Esophagus squamous epithelium (tissue), 5 donors: ENCODE measurements around the gene VPS18. TPM values are rescaled to one million over a fixed set of nuclear protein-coding genes. Genes with fewer than 3 reads are reported as not detected.
A peak's percentile ranks its signal among the peaks of the same experiment; 100 is the strongest.

Source experiments
- DNase-seq: peaks from one replicate; lab custom pipeline; 2025; lab: John Stamatoyannopoulos, UW
- H3K27ac ChIP-seq, 4 donors: fragments of 200-600 bp; sonication (generic); one replicate each; pipeline ENCODE4 v1.5.1; 2016 to 2019; ENCODE audit warnings: mild to moderate bottlenecking in 1 of 4
- H3K27me3 ChIP-seq, 4 donors: fragments of 200-600 bp; sonication (generic); 1 replicate in 3 of 4; 2 replicates in 1 of 4; pipeline versions ENCODE4 v1.5.1 to v1.6.0; 2017 to 2021; ENCODE audit warnings: antibody characterized with exemption in 1 of 4
- H3K36me3 ChIP-seq, 3 donors: fragments of 200-600 bp; sonication (generic); one replicate each; pipeline ENCODE4 v1.5.1; 2016 to 2019
- H3K4me1 ChIP-seq, 3 donors: fragments of 200-600 bp; sonication (generic); one replicate each; pipeline ENCODE4 v1.5.1; 2017 to 2019
- H3K4me3 ChIP-seq, 4 donors: fragments of 200-600 bp; sonication (generic); 1 replicate in 3 of 4; 2 replicates in 1 of 4; pipeline ENCODE4 v1.5.1; 2016 to 2019; ENCODE audit warnings: mild to moderate bottlenecking in 2 of 4, moderate library complexity in 1 of 4
- H3K9me3 ChIP-seq, 3 donors: fragments of 200-600 bp; sonication (generic); one replicate each; pipeline ENCODE4 v1.5.1; 2016 to 2019
- CTCF ChIP-seq, 6 experiments: fragments of 450-650 bp in 4 of 6; fragments of 200-600 bp in 2 of 6; sonication (generic) in 2 of 6; IDR thresholded peaks; one replicate each; pipeline ENCODE4 v1.5.1; 2016 to 2019; ENCODE audit warnings: antibody characterized with exemption in 6 of 6, mild to moderate bottlenecking in 4 of 6, moderate library complexity in 4 of 6
- POLR2A ChIP-seq, 4 donors: fragments of 450-650 bp; IDR thresholded peaks; one replicate each; pipeline ENCODE4 v1.6.1; 2017; ENCODE audit warnings: antibody characterized with exemption in 4 of 4, mild to moderate bottlenecking in 4 of 4, moderate library complexity in 3 of 4
- WGBS, 2 donors: methylation state at CpG; one replicate each; pipeline ENCODE4 v1.1.5; 2018; 5-methylcytosine and 5-hydroxymethylcytosine counted together
- intact Hi-C: fragments of 100-400 bp; cut with DNase I; formaldehyde crosslinking; loops from one replicate; pipeline ENCODE4 v1.15.0; 2022
- total RNA-seq, 4 donors: library from RNA; depleted of rRNA; stranded (reverse); fragments of >200 nt; gene quantifications; one replicate each; pipeline ENCODE4 v1.1.0, GENCODE V29; 2016
- donor health status: DM: yes; HTN: yes; CAD: no.

VPS18 gene
- total RNA-seq, 4 donors from 2014 or later, result 17.4 to 25.9 (median 20.7) TPM

- intact Hi-C loops, result no loop called here
- no peak for DNase-seq
Observed at GRCh38 chr15:40853241-40853890, 40.9 kb upstream of the VPS18 start.

GRCh38 chr15:40854161-40854560, 40.1 kb upstream of the VPS18 start:
- 80 to 82% methylated on average over 3 of the region's 10 CpGs for WGBS, 2 donors
- TF ChIP-seq CTCF (IDR thresholded peaks at IDR 0.05), result no peak
- TF ChIP-seq POLR2A (IDR thresholded peaks at IDR 0.05), result no peak
- no peaks in the 10 kb centered on the region for H3K9me3 ChIP-seq
- intact Hi-C loops, result no loop called here
- no peak overlapping the region for H3K4me3 ChIP-seq
- peaks cover 14 to 38% (median 15%) of the 10 kb centered on the region in 3 donors for H3K4me1 ChIP-seq
- H3K36me3 ChIP-seq, result peaks cover 0 to 83% (median 12%) of the 10 kb centered on the region in 3 donors
- no peak overlapping the region for H3K27ac ChIP-seq
- DNase-seq, result no peak
- peaks cover 0 to 5% (median 0%) of the 10 kb centered on the region in 4 donors for H3K27me3 ChIP-seq

More at GRCh38 chr15:40853241-40853890, 40.9 kb upstream of the VPS18 start:
- H3K4me1 ChIP-seq, result peaks cover 13 to 33% (median 15%) of the 10 kb centered on the region in 3 donors
- H3K27ac ChIP-seq, result no peak overlapping the region
- no peaks in the 10 kb centered on the region for H3K9me3 ChIP-seq
- H3K27me3 ChIP-seq, result no peaks in the 10 kb centered on the region
- peaks cover 0 to 89% (median 12%) of the 10 kb centered on the region in 3 donors for H3K36me3 ChIP-seq
- H3K4me3 ChIP-seq, result no peak overlapping the region
- TF ChIP-seq POLR2A (IDR thresholded peaks at IDR 0.05), result no peak
- TF ChIP-seq CTCF (IDR thresholded peaks at IDR 0.05), result no peak
- 100% methylated on average over 2 of the region's 16 CpGs; no CpG with 5 or more reads in 1 of the 2 donors for WGBS, 2 donors

- H3K27ac ChIP-seq, result peak overlapping the region in 3 of 4 donors; percentile 77 to 86 (median 83)
- intact Hi-C loops, result loop anchor here (5.0 kb wide), 1 partner anchor 37 kb away; the partner anchor contains the start of gene VPS18
- 77 to 85% methylated on average over 6 to 10 of the region's 13 CpGs for WGBS, 2 donors
Observed at GRCh38 chr15:40855706-40856234, 38.5 kb upstream of the VPS18 start.

GRCh38 chr15:40856746-40857145, 37.5 kb upstream of the VPS18 start:
- 67% methylated on average over 6 of the region's 8 CpGs; no CpG with 5 or more reads in 1 of the 2 donors for WGBS, 2 donors
- Histone ChIP-seq H3K9me3 (no peaks in the 10 kb centered on the region), H3K27ac (peak overlapping the region; percentile 75 to 86 (median 80)), H3K4me3 (no peak overlapping the region), H3K4me1 (peaks cover 22 to 61% (median 24%) of the 10 kb centered on the region in 3 donors), H3K27me3 (peaks cover 0 to 10% (median 0%) of the 10 kb centered on the region in 4 donors), H3K36me3 (peaks cover 0 to 57% (median 12%) of the 10 kb centered on the region in 3 donors)
- TF ChIP-seq POLR2A (IDR thresholded peaks at IDR 0.05), result no peak
- TF ChIP-seq CTCF (IDR thresholded peaks at IDR 0.05), result no peak
- no peak for DNase-seq
- intact Hi-C loops, result loop anchor here (5.0 kb wide), 1 partner anchor 36 kb away; the partner anchor contains the start of gene VPS18

More at GRCh38 chr15:40855706-40856234, 38.5 kb upstream of the VPS18 start:
- no peak overlapping the region for H3K4me3 ChIP-seq
- TF ChIP-seq POLR2A (IDR thresholded peaks at IDR 0.05) (no peak), CTCF (IDR thresholded peaks at IDR 0.05) (no peak)
- H3K27me3 ChIP-seq, result peaks cover 0 to 10% (median 0%) of the 10 kb centered on the region in 4 donors
- peaks cover 22 to 51% (median 22%) of the 10 kb centered on the region in 3 donors for H3K4me1 ChIP-seq
- H3K9me3 ChIP-seq, result no peaks in the 10 kb centered on the region
- H3K36me3 ChIP-seq, result peaks cover 0 to 67% (median 12%) of the 10 kb centered on the region in 3 donors
- DNase-seq, result no peak
